Adrenal gland (tissue), 12 donors: ENCODE data around the gene CILP2. TPM values are rescaled to one million over a fixed set of nuclear protein-coding genes. Genes with fewer than 3 reads are reported as not detected.

ENCODE experiments used
- DNase-seq, 7 donors: peaks; one replicate each; pipeline ENCODE4 v3.0.0-alpha.2; 2019 to 2020
- H3K27ac ChIP-seq, 5 donors: fragments of 200-600 bp; sonication (generic) in 4 of 5; 1 replicate in 3 of 5; 2 replicates in 2 of 5; pipeline versions ENCODE4 v1.5.1 to v1.8.0; 2016 to 2020; ENCODE audit warnings: mild to moderate bottlenecking in 1 of 5
- H3K27me3 ChIP-seq: fragments of 200-600 bp; 2 replicates; pipeline ENCODE4 v1.8.0; 2021
- H3K36me3 ChIP-seq, 2 donors: fragments of 200-600 bp; replicated peaks in 1 of 2; 1 replicate in 1 of 2; 2 replicates in 1 of 2; pipeline versions ENCODE4 v1.5.1 to v1.8.0; 2018 to 2022
- H3K4me1 ChIP-seq, 2 donors: fragments of 200-600 bp; replicated peaks in 1 of 2; 1 replicate in 1 of 2; 2 replicates in 1 of 2; pipeline versions ENCODE4 v1.5.1 to v1.8.0; 2018 to 2021
- H3K4me3 ChIP-seq, 4 donors: fragments of 200-600 bp; sonication (generic) in 3 of 4; one replicate each; pipeline ENCODE4 v1.5.1; 2016 to 2018
- H3K9me3 ChIP-seq, 3 donors: fragments of 200-600 bp; sonication (generic) in 1 of 3; replicated peaks in 1 of 3; 1 replicate in 2 of 3; 2 replicates in 1 of 3; pipeline versions ENCODE4 v1.5.1 to v1.8.0; 2016 to 2021
- POLR2A ChIP-seq, 2 donors: fragments of 450-650 bp; IDR thresholded peaks; one replicate each; pipeline ENCODE4 v1.6.1; 2017; ENCODE audit warnings: antibody characterized with exemption in 2 of 2, mild to moderate bottlenecking in 2 of 2, moderate library complexity in 1 of 2
- WGBS, 4 donors: extraction: QIAGEN DNeasy Blood & Tissue Kit in 2 of 4; methylation state at CpG; one replicate each; pipeline versions ENCODE4 v1.1.5 to v1.1.7; 2013 to 2017; 5-methylcytosine and 5-hydroxymethylcytosine counted together
- intact Hi-C, 2 donors: fragments of 100-400 bp; cut with DNase I; formaldehyde crosslinking; loops; one replicate each; pipeline versions ENCODE4 v1.14.1 to v1.15.0; 2022 to 2023
- polyA plus RNA-seq, 3 donors: library from polyadenylated mRNA; stranded (reverse); fragments of 200-250 nt in 2 of 3; fragments of 350-450 nt in 1 of 3; fragmentation: Illumina TruSeq in 1 of 3; extraction: RNeasy Lipid Tissue Mini Kit (QIAGEN cat#74804) in 1 of 3; gene quantifications; one replicate each; pipeline ENCODE4 v1.2.3, GENCODE V29; 2013 to 2014
- total RNA-seq, 9 donors: library from RNA; depleted of rRNA in 4 of 9; stranded (reverse); fragments of >200 nt in 4 of 9; fragments of 120-200 nt in 1 of 9; fragmentation: NEBNext Ultra II Directional in 1 of 9; extraction: Animal tissue kit (Norgen Biotek cat#: 25700) in 1 of 9; gene quantifications; one replicate each; pipeline versions ENCODE4 v1.1.0 to v1.2.4, GENCODE V29; 2013 to 2023
- TF ChIP-seq, protein P1 (sequence below), 6 experiments: fragments of 450-650 bp in 4 of 6; fragments of 200-600 bp in 2 of 6; sonication (generic) in 1 of 6; IDR thresholded peaks; 1 replicate in 5 of 6; 2 replicates in 1 of 6; pipeline versions ENCODE4 v1.5.1 to v1.8.0; 2016 to 2021; ENCODE audit warnings: antibody characterized with exemption in 6 of 6, mild to moderate bottlenecking in 2 of 6, moderate library complexity in 1 of 6
- donor health status: healthy with polysubstance abuse.
- donor health status: Bipolar disorder and iron deficiency.
- donor health status: DM: yes; HTN: yes; CAD: no.
- donor health status: DM: no; HTN: no; CAD: no.
- donor health status: DM: no; HTN: no; CAD: no.
- donor health status: DM: yes; HTN: yes; CAD: no.

Gene CILP2
- total and polyA plus RNA-seq, 12 donors, result 0.13 to 0.43 (median 0.23) TPM; not detected in 8

DNA sequence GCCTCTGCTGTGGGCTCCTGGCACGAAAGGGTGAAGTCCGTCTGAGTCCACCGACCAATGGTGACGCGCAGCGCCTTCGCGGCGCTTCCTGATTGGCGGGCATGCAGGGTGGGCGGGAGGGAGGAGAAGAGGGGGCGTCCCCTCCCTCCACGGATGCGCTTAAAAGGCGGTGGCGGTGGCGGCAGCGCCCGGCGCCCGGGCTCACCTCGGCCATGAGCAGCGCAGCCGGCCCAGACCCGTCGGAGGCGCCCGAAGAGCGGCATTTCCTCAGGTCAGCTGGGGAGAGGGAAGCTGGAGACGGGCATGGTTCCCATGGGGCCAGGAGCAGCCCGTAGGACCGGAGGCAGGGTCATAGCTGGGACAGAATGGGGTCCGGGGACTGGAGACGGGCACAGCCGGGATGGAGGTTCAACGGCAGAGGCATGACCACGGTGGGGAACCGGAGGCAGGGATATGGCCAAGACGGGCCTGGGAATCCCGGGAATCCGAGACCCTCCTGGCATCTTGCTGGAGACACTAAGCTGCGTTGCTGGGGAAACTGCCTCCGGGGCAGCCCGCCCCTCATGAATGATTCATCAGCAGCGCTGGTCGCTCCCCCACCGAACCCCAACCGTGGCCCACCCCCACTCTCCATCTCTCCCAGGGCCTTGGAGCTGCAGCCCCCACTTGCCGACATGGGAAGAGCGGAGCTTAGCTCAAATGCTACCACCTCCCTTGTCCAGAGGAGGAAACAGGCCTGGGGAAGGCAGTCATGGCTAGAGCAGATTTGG is 9.2 kb upstream of the CILP2 start, which contains the start of gene YJEFN3:
Gene YJEFN3 (plus strand): TSS at position 191 of the 770 bp plus-strand sequence. CDS start 22 bp downstream, at position 213.
- no peaks in the 10 kb centered on the region for H3K27me3 ChIP-seq
- peak in 3 of 7 donors; percentile 34 to 76 (median 36) for DNase-seq
- no peaks in the 10 kb centered on the region for H3K4me1 ChIP-seq
- intact Hi-C loops, result no loop called here
- TF ChIP-seq POLR2A (IDR thresholded peaks at IDR 0.05), result no peak
- TF ChIP-seq, protein P1, sequence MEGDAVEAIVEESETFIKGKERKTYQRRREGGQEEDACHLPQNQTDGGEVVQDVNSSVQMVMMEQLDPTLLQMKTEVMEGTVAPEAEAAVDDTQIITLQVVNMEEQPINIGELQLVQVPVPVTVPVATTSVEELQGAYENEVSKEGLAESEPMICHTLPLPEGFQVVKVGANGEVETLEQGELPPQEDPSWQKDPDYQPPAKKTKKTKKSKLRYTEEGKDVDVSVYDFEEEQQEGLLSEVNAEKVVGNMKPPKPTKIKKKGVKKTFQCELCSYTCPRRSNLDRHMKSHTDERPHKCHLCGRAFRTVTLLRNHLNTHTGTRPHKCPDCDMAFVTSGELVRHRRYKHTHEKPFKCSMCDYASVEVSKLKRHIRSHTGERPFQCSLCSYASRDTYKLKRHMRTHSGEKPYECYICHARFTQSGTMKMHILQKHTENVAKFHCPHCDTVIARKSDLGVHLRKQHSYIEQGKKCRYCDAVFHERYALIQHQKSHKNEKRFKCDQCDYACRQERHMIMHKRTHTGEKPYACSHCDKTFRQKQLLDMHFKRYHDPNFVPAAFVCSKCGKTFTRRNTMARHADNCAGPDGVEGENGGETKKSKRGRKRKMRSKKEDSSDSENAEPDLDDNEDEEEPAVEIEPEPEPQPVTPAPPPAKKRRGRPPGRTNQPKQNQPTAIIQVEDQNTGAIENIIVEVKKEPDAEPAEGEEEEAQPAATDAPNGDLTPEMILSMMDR (IDR thresholded peaks at IDR 0.05), result no peak
- no peak within 1 kb of the TSS for H3K4me3 ChIP-seq
- H3K36me3 ChIP-seq, result peaks cover 0 to 17% of the 10 kb centered on the region in 2 donors
- H3K27ac ChIP-seq, result no peak within 1 kb of the TSS
- H3K9me3 ChIP-seq, result no peaks in the 10 kb centered on the region
- WGBS, 4 donors, result 42 to 60% (median 50%) methylated on average over 9 to 50 of the region's 50 CpGs

DNA sequence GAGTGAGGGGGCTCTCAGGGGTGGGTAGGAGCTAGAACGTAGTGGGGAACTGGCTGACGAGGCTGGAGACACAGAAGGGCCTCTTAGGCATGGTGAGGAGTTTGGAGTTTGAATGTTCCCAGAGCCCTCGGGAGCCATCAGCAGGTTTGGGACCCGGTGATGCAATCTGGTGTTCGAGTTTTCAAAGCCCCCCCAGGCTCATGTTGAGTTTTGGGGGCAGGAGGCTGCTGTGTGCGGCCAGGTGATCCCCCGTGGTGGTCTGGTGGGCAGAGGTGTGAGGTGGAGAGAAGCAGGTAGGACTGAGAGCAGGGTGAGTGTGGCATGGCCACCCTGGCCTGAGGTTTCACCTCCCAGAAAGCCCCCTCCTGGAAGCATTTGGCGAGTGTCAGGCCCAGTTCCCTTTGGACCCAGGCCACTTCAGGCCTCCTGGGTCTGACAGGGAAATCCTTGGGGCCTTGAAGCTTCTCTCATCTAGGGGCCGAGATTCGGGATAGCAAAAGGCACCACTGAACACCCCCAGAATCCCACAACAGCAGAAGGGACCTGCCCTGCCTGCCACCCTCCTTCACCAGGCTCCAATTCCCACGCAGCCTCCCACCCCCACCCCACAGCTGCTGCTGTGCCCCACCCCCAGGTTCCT is 8.2 kb upstream of the CILP2 start:
- Histone ChIP-seq H3K27ac (no peak overlapping the region), H3K9me3 (no peaks in the 10 kb centered on the region), H3K27me3 (no peaks in the 10 kb centered on the region), H3K36me3 (peaks cover 0 to 17% of the 10 kb centered on the region in 2 donors), H3K4me3 (no peak overlapping the region), H3K4me1 (no peaks in the 10 kb centered on the region)
- DNase-seq, result no peak
- intact Hi-C loops, result loop anchor here in 1 of 2 donors (5.0 kb wide), 1 partner anchor 427 kb away; no protein-coding TSS in a partner anchor
- WGBS, 4 donors, result 66 to 70% (median 68%) methylated on average over 7 to 11 of the region's 11 CpGs
- TF ChIP-seq POLR2A (IDR thresholded peaks at IDR 0.05), result no peak
- TF ChIP-seq, protein P1 (IDR thresholded peaks at IDR 0.05), result no peak

DNA sequence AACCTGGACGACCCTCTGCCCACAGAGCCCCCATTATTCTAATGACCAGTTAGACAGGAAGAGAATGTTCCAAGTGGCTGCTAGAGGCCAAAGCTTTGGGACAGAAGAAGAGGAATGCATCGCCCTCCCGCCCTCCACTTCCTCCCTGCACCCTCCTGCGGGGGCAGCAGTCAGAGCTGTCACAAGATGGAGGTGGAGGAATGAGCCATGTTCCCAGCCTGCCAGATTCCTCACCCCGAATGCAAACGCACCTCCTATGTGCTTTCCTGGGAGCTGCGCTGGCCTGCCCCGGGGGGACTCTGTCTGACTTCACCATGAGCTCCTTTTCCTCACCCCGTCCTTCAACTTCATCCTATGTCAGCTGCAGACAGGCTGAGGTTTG is 7.7 kb upstream of the CILP2 start:
- no peaks in the 10 kb centered on the region for H3K4me1 ChIP-seq
- intact Hi-C loops, result loop anchor here in 1 of 2 donors (5.0 kb wide), 1 partner anchor 427 kb away; no protein-coding TSS in a partner anchor
- no peak overlapping the region for H3K27ac ChIP-seq
- 49 to 58% (median 51%) methylated on average over 8 to 9 of the region's 9 CpGs for WGBS, 4 donors
- no peak overlapping the region for H3K4me3 ChIP-seq
- DNase-seq, result no peak
- no peaks in the 10 kb centered on the region for H3K9me3 ChIP-seq
- TF ChIP-seq, protein P1 (IDR thresholded peaks at IDR 0.05), result no peak
- TF ChIP-seq POLR2A (IDR thresholded peaks at IDR 0.05), result no peak
- peaks cover 0 to 17% of the 10 kb centered on the region in 2 donors for H3K36me3 ChIP-seq
- no peaks in the 10 kb centered on the region for H3K27me3 ChIP-seq

DNA sequence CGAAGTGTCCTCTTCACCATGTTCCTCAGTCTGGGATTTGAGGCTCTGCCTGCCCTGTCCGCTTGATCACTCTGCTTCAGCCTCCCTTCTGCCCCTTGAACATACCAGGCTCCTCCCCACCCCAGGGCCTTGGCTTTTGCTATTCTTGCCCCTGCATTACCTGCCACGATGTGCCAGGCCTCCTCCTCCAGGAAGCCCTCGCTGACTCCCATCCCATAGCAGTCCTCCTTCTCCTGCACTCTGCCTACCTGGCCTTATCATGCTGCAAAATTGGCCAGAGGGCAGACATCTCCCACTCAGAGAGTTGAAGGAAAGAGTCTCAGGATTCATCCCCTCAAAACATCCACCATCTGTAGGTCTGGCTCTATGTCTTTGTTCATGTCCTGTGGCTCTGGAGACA is 7.2 kb upstream of the CILP2 start:
- no peak overlapping the region for H3K27ac ChIP-seq
- DNase-seq, result no peak
- no peaks in the 10 kb centered on the region for H3K9me3 ChIP-seq

More for the DNA sequence above, 7.2 kb upstream of the CILP2 start:
- Histone ChIP-seq H3K27me3 (no peaks in the 10 kb centered on the region), H3K36me3 (peaks cover 0 to 17% of the 10 kb centered on the region in 2 donors), H3K4me1 (no peaks in the 10 kb centered on the region), H3K4me3 (no peak overlapping the region)
- 70 to 82% (median 80%) methylated on average over 4 of the region's 4 CpGs for WGBS, 4 donors
- intact Hi-C loops, result loop anchor here in 1 of 2 donors (5.0 kb wide), 1 partner anchor 426 kb away; no protein-coding TSS in a partner anchor
- TF ChIP-seq, protein P1 (IDR thresholded peaks at IDR 0.05), result no peak
- TF ChIP-seq POLR2A (IDR thresholded peaks at IDR 0.05), result no peak
